MM.1S (cell line): ENCODE measurements around the gene KRTAP21-3.

ENCODE experiments used
- DNase-seq: peaks from one replicate; pipeline ENCODE4 v3.0.0-alpha.2; 2015
- H2AFZ ChIP-seq: fragments of 300-600 bp; sonication (generic); 2 replicates; pipeline ENCODE4 v1.6.0; 2016; ENCODE audit warnings: antibody characterized with exemption, low read length
- H3F3A ChIP-seq: fragments of 300-600 bp; sonication (generic); 2 replicates; pipeline ENCODE4 v1.6.1; 2016; ENCODE audit warnings: mild to moderate bottlenecking, antibody characterized with exemption, low read length, moderate library complexity, mixed read lengths; ENCODE audit not compliant: insufficient read depth
- H3K27ac ChIP-seq: fragments of 300-600 bp; sonication (generic); 2 replicates; pipeline ENCODE4 v1.5.1; 2016; ENCODE audit warnings: mild to moderate bottlenecking, low read length
- H3K27me3 ChIP-seq: fragments of 300-600 bp; sonication (generic); replicated peaks from 2 replicates; pipeline ENCODE4 v1.6.0; 2016; ENCODE audit warnings: low read length; ENCODE audit not compliant: insufficient read depth
- H3K36me3 ChIP-seq: fragments of 300-600 bp; sonication (generic); replicated peaks from 2 replicates; pipeline ENCODE4 v1.6.1; 2016; ENCODE audit warnings: mild to moderate bottlenecking, low read length, mixed read lengths; ENCODE audit not compliant: insufficient read depth
- H3K4me1 ChIP-seq: fragments of 300-600 bp; sonication (generic); 2 replicates; pipeline ENCODE4 v1.6.1; 2016; ENCODE audit warnings: low read length, mixed read lengths
- H3K4me2 ChIP-seq: fragments of 300-600 bp; sonication (generic); 2 replicates; pipeline ENCODE4 v1.6.0; 2016; ENCODE audit warnings: low read depth, low read length
- H3K4me3 ChIP-seq: fragments of 300-600 bp; sonication (generic); 2 replicates; pipeline ENCODE4 v1.5.1; 2016; ENCODE audit warnings: low read length, mixed read lengths
- H3K79me2 ChIP-seq: fragments of 300-600 bp; sonication (generic); 2 replicates; pipeline ENCODE4 v1.6.1; 2016; ENCODE audit warnings: mixed run types, low read length, mixed read lengths
- H3K9ac ChIP-seq: fragments of 300-600 bp; sonication (generic); 2 replicates; pipeline ENCODE4 v1.6.1; 2016; ENCODE audit warnings: low read length, mixed read lengths
- H3K9me2 ChIP-seq: fragments of 300-600 bp; sonication (generic); replicated peaks from 2 replicates; pipeline ENCODE4 v1.6.1; 2016; ENCODE audit warnings: mild to moderate bottlenecking, low read length, mixed read lengths; ENCODE audit not compliant: insufficient read depth
- H3K9me3 ChIP-seq: fragments of 300-600 bp; sonication (generic); replicated peaks from 2 replicates; pipeline ENCODE4 v1.6.1; 2016; ENCODE audit warnings: mild to moderate bottlenecking, low read length, mixed read lengths; ENCODE audit not compliant: insufficient read depth
- H4K20me1 ChIP-seq: fragments of 300-600 bp; sonication (generic); 2 replicates; pipeline ENCODE4 v1.6.1; 2016; ENCODE audit warnings: mild to moderate bottlenecking, low read length, moderate library complexity, mixed read lengths; ENCODE audit not compliant: insufficient read depth
- EZH2 ChIP-seq: fragments of 300-600 bp; sonication (generic); optimal IDR thresholded peaks from 2 replicates; pipeline ENCODE3; 2017; ENCODE audit warnings: low read depth, mild to moderate bottlenecking, antibody characterized with exemption, low read length, mixed read lengths
- EZH2phosphoT487 ChIP-seq: fragments of 300-600 bp; sonication (generic); IDR thresholded peaks from 2 replicates; pipeline ENCODE4 v1.6.1; 2018; ENCODE audit warnings: antibody characterized with exemption, low read length
- TF ChIP-seq, protein P1 (sequence below): fragments of 300-600 bp; sonication (generic); IDR thresholded peaks from 2 replicates; pipeline ENCODE4 v1.5.1; 2016; ENCODE audit warnings: antibody characterized with exemption, low read length, mixed read lengths

KRTAP21-3 gene

DNA sequence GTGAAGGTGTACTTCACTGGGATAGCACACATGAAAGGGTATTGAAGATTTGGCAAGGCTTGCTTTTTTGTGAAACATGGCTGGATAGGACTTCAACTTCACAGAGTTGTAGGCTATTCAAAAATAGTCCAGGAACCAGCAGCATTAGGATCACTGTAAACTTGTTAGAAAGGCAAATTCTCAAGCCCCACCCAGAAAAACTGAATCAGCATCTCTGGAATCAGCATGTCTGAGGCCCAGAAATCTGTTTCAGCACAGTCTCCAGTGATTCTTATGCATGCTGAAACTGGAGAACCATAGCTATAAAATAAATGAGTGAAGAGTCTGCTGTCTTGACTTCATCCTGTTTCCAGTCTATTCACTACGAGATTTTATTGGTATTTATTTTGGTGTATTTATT is 8.1 kb upstream of the KRTAP21-3 start:
- DNase-seq, result no peak
- no peak overlapping the region for H3K27ac ChIP-seq
- H3F3A ChIP-seq, result no peaks in the 10 kb centered on the region
- no peaks in the 10 kb centered on the region for H4K20me1 ChIP-seq
- no peaks in the 10 kb centered on the region for H3K9me2 ChIP-seq
- H3K9ac ChIP-seq, result no peak overlapping the region
- no peaks in the 10 kb centered on the region for H3K9me3 ChIP-seq
- H2AFZ ChIP-seq, result no peak overlapping the region
- no peaks in the 10 kb centered on the region for H3K36me3 ChIP-seq
- H3K79me2 ChIP-seq, result no peaks in the 10 kb centered on the region
- no peak overlapping the region for H3K4me3 ChIP-seq
- no peaks in the 10 kb centered on the region for H3K27me3 ChIP-seq
- no peaks in the 10 kb centered on the region for H3K4me1 ChIP-seq
- H3K4me2 ChIP-seq, result no peak overlapping the region
- TF ChIP-seq, protein P1, sequence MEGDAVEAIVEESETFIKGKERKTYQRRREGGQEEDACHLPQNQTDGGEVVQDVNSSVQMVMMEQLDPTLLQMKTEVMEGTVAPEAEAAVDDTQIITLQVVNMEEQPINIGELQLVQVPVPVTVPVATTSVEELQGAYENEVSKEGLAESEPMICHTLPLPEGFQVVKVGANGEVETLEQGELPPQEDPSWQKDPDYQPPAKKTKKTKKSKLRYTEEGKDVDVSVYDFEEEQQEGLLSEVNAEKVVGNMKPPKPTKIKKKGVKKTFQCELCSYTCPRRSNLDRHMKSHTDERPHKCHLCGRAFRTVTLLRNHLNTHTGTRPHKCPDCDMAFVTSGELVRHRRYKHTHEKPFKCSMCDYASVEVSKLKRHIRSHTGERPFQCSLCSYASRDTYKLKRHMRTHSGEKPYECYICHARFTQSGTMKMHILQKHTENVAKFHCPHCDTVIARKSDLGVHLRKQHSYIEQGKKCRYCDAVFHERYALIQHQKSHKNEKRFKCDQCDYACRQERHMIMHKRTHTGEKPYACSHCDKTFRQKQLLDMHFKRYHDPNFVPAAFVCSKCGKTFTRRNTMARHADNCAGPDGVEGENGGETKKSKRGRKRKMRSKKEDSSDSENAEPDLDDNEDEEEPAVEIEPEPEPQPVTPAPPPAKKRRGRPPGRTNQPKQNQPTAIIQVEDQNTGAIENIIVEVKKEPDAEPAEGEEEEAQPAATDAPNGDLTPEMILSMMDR, result no peak
- no peak for TF ChIP-seq EZH2phosphoT487
- no peak for TF ChIP-seq EZH2

DNA sequence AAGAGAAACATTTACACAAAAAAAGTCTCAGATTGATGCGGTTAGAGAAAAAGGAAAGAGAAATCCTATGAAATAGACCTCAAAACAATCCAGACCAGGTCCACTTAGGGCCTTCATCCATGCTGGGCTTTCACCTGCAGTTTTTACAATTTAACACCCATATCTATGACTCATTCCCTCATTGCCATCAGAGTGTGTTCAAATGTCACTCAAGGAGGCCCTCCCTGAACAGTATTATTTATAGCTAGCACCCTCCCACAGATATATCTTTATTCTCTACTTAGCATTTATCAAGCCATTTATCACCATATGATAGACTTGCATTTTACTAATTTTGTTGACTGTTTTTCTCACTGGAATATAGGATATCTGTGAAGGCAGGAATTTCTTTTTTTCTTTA is 824 bp upstream of the KRTAP21-3 start:
- Histone ChIP-seq H3K9ac (no peak overlapping the region), H3K4me3 (no peak overlapping the region), H3K4me1 (no peaks in the 10 kb centered on the region), H3K9me2 (no peaks in the 10 kb centered on the region), H3F3A (no peaks in the 10 kb centered on the region), H3K27ac (no peak overlapping the region), H3K27me3 (no peaks in the 10 kb centered on the region), H3K4me2 (no peak overlapping the region), H3K9me3 (no peaks in the 10 kb centered on the region), H2AFZ (no peak overlapping the region), H3K79me2 (no peaks in the 10 kb centered on the region), H4K20me1 (no peaks in the 10 kb centered on the region), H3K36me3 (no peaks in the 10 kb centered on the region)
- TF ChIP-seq EZH2phosphoT487, result no peak
- TF ChIP-seq, protein P1, result no peak
- TF ChIP-seq EZH2, result no peak
- no peak for DNase-seq

- H3K27me3 ChIP-seq, result no peaks in the 10 kb centered on the region
- no peak overlapping the region for H2AFZ ChIP-seq
- no peaks in the 10 kb centered on the region for H3F3A ChIP-seq
- no peaks in the 10 kb centered on the region for H3K79me2 ChIP-seq
- TF ChIP-seq, protein P1, result no peak
- TF ChIP-seq EZH2, result no peak
- TF ChIP-seq EZH2phosphoT487, result no peak
- H3K9me3 ChIP-seq, result no peaks in the 10 kb centered on the region
- no peaks in the 10 kb centered on the region for H4K20me1 ChIP-seq
- no peak for DNase-seq
- no peaks in the 10 kb centered on the region for H3K9me2 ChIP-seq
- no peak overlapping the region for H3K4me2 ChIP-seq
- no peak overlapping the region for H3K4me3 ChIP-seq
- H3K27ac ChIP-seq, result no peak overlapping the region
- no peaks in the 10 kb centered on the region for H3K4me1 ChIP-seq
- H3K36me3 ChIP-seq, result no peaks in the 10 kb centered on the region
- H3K9ac ChIP-seq, result no peak overlapping the region
These were observed 1.5 kb downstream of the KRTAP21-3 start for GRCh38 chr21:30717105-30717504.
